Activated T-helper 9 cell treated with anti-CD3 and anti-CD28 coated beads, Interleukin-2, amount 50 U/mL, for 16 hours (primary cell): Measurements from ENCODE around the gene GALNT17.

ENCODE experiments used
- DNase-seq: peaks from one replicate; pipeline ENCODE4 v3.0.0-alpha.2; 2020; ENCODE audit warnings: low read depth

GALNT17 gene

DNA sequence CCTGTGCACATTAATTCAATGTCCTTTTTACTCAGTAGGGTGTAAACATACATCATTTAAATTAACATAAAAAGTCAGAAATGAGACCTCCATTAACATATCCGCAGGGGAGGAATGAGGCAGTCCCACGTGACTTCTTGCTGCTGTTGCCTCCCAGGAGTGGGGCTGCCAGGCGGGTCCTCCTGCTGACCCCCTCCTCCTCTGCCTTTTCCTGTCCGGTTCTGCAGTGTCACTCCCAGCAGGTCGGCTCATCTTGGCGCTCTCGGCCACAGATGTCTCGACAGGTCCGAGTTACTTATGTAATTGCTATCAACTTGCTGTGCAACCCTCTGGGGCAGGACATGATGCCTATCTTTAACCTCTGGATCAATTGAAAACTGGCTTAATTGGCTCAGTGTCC lies 329.6 kb downstream of the GALNT17 start:
- no peak for DNase-seq

GRCh38 chr7:71465741-71466189 lies 333.8 kb downstream of the GALNT17 start:
- no peak for DNase-seq

- no peak for DNase-seq
Measured at GRCh38 chr7:71466448-71467145, 334.7 kb downstream of the GALNT17 start.

- DNase-seq: no peak
Measured at GRCh38 chr7:71470326-71470725, 338.4 kb downstream of the GALNT17 start.

- no peak for DNase-seq
Measured at GRCh38 chr7:71470830-71471229, 338.9 kb downstream of the GALNT17 start.

DNA sequence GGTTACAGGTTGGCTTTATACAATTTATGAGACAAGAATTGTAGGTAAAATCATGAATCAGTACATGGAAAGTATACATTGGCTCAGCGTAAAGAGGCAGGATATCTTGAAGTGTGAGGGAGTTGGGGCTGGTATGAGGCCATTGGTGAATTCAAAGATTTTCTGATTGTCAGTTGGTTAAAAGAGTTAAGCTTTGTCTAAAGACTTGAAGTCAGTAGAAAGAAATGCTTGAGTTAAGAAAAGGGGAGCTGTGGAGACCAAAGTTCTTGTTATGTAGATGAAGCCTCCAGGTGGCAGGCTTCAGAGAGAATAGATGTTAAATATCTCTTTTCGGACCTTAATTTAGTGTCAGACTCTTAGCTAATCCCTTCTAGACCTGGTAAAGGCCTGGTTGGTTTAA lies 341.0 kb downstream of the GALNT17 start:
- no peak for DNase-seq

- DNase-seq: no peak
Measured at GRCh38 chr7:71473366-71473967, 341.5 kb downstream of the GALNT17 start.

DNA sequence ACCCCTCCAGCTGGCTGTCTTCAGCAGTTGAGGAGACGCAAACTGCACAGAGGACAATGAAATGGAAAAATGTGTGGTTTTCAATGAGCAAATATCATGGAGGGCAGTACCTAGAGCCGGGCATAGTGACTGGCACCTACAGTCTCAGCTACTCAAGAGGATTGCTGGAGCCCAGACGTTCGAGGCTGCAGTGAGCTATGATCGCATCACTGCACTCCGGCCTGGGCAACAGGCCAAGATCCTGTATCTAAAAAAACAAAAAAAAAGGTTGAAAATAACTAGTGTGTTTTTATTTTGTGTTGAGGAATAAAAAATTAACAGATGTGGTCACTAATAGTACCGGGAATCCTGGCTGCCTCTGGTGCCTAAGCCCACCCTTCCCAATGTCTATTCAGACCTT lies 345.5 kb downstream of the GALNT17 start:
- no peak for DNase-seq

DNA sequence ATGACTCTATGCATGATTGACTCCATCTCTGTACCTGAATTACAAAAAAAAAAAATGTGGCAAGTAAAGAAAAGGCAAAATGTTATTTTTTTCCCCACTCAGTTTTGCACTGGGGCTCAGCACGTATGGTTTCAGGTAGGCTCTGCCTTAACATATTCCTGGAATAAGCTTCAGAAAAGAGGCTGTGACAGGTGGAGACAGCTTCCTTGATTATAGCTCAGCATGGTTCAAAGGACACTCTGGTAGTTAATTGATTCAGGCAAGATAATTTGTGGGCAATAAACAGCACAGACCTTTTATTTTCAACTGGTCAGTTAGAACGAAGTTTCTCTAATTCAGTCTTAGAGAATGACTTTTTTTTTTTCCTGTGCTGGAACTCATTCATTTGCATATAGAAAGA lies 347.3 kb downstream of the GALNT17 start:
- DNase-seq: no peak

DNA sequence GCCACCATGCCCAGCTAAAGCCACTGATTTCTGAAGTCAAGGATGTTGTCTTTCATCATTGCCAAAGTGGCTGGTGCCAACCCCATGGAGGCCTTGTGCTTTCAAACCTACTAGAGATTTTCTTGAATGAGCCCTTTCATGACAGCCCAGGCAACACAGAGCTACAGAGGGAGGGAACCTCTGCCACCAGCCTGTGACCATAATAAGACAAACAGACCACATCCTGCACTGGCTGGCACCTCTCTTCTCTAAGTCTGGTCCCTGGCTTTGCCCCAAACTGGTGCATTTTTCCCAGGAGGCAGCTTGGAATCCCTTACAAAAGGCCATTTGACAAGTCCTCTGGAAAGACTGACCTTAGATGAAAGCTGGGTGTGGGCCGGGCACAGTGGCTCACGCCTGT lies 348.8 kb downstream of the GALNT17 start:
- no peak for DNase-seq

DNA sequence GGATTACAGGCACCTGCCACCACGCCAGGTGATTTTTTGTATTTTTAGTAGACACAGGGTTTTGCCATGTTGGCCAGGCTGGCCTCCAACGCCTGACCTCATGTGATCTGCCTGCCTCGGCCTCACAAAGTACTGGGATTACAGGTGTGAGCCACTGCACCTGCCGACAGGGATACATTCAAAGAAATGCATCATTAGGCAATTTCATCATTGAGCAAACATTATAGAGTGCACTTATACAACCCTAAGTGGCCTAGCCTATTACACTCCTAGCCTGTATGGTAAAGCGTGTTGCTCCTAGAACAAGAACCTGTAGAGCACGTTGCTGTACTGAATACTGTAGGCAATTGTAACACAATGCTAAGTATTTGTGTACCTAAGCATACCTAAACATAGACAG lies 350.3 kb downstream of the GALNT17 start:
- DNase-seq: no peak

GRCh38 chr7:71484380-71484779 lies 352.4 kb downstream of the GALNT17 start:
- DNase-seq: no peak

DNA sequence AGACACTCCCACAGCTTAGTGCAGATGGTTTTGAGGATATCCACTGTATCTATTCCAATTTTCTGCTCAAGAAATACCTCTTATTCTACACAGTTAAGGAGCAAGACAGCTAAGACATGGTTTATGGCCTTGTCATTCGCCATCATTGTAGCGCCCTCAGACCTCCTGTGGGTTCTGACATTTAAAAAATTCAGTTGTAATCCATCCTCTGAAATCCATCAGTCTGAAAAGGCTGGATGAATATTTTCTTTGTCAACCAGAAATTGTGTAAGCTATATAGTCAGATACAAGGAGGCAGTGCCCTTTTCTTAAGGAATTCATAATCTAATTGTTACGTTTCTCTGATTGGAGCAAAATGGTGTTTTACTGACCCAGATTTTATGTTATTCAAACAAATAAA lies 353.6 kb downstream of the GALNT17 start:
- no peak for DNase-seq

DNA sequence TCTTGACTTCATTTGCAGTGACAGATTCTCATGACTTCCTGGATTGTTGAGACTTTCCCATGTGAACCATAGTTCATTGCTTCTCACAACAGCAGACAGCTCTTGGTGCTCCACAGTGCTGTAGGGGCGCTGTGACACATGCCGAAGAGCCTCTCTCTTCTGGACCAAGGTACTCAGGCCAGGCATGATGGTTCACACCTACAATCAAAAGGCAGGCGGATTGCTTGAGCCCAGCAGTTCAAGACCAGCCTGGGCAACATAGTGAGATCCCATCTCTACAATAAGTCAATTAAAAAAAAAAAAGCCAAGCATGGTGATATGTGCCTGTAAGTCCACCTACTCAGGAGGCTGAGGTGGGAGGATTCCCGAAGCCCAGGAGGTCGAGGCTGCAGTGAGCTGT lies 354.5 kb downstream of the GALNT17 start:
- DNase-seq: no peak

- DNase-seq: no peak
Measured at GRCh38 chr7:71486856-71487628, 355.1 kb downstream of the GALNT17 start.

DNA sequence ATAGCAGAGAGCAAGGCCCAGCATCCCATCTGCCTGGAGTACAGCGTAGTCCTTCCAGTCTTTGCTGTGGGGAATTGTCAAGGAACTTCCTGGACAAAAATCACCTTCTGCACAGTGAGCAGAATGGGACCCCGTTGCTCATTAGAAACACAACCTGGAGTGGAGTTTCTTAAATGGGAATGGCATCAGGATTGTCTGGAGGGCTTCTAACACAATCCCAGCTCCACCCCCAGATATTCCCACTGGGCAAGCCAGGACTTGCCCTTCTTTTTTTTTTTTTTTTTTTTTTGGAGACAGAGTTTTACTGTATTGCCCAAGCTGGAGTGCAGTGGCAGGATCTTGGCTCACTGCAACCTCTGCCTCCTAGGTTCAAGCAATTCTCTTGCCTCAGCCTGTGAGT lies 356.4 kb downstream of the GALNT17 start:
- DNase-seq: no peak

DNA sequence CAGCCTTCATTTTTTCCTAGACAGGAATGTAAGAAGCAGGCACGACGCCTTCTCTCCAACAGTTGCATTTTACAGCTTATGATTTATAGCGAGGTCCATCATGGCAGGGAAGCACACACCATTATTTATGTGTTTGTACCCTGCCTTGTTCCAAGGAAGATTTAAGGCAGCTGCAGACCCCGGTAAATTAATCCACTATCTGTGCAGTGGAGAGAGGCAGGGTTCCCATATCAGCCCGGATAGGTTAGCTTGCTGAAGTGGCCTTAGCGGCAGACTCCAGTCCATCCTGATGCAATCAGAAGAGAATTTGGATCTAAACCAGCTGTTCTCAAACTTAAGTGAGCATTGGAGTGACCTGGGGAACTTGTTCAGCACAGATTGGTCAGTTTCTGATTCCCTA lies 359.4 kb downstream of the GALNT17 start:
- no peak for DNase-seq

DNA sequence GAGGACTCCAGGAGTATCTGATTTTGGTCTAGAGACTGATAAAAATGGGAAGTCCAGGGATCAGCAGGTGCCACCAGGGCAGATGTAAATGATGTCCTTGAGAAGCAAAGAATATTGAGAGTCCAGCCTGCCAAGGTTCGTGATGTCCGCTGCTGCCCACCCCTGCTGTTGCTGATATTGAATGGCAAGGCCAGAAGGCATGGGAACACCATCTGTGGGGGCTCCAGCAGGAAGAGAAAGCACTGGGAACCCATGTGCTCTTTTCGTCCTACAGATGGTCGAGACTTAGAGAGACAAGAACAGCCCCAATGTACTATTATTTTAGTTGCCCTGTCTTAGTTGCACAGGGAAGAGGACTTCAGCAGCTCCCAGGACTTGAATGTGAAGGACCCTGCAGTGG lies 363.9 kb downstream of the GALNT17 start:
- no peak for DNase-seq

GRCh38 chr7:71497256-71497946 lies 365.5 kb downstream of the GALNT17 start:
- DNase-seq: no peak

DNA sequence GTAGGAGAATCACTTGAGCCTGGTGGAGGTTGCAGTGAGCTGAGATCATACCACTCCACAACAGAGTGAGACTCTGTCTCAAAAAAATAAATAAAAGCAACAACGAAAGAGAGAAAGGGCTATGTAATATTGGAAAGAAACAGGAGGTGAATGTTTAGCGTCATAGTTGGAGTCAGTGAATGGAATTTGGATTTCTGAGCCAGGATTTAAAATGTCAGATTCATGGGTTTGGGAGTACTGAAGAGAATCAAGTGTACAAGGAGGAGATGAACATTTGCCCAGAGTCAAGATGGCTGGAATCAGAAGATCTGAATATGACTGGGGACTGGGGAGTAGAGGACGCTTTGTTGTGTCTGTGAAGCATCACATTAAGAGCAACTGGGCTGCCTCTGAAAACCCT lies 366.4 kb downstream of the GALNT17 start:
- no peak for DNase-seq

- no peak for DNase-seq
Measured at GRCh38 chr7:71504697-71505441, 372.9 kb downstream of the GALNT17 start.

- DNase-seq: no peak
Measured at GRCh38 chr7:71506822-71507221, 374.9 kb downstream of the GALNT17 start.
